HUES48 (cell line): ENCODE data around the gene DAZAP2.
A peak's percentile ranks its signal among the peaks of the same experiment; 100 is the strongest.
"Not testable (repeated sequence)": the region's sequence is repeated elsewhere in the genome, so short reads cannot be mapped to it uniquely, and the experiment has no call there.

Source experiments
- H3K27ac ChIP-seq: one replicate; pipeline ENCODE4 v1.7.0; 2013; ENCODE audit warnings: low read depth, low read length, inconsistent platforms
- H3K27me3 ChIP-seq: 2 replicates; pipeline ENCODE4 v1.6.1; 2013; ENCODE audit warnings: mild to moderate bottlenecking, low read length; ENCODE audit not compliant: control insufficient read depth, insufficient read depth
- H3K36me3 ChIP-seq: 2 replicates; pipeline ENCODE4 v1.6.1; 2013; ENCODE audit warnings: low read length; ENCODE audit not compliant: control insufficient read depth, insufficient read depth
- H3K4me1 ChIP-seq: 2 replicates; pipeline ENCODE4 v1.6.1; 2013; ENCODE audit warnings: mild to moderate bottlenecking, low read length; ENCODE audit not compliant: control insufficient read depth, insufficient read depth
- H3K4me3 ChIP-seq: 2 replicates; pipeline ENCODE4 v1.5.1; 2013; ENCODE audit warnings: mild to moderate bottlenecking, low read depth, low read length
- H3K9ac ChIP-seq: 2 replicates; pipeline ENCODE4 v1.6.1; 2013; ENCODE audit warnings: mild to moderate bottlenecking, low read depth, low read length, moderate library complexity
- H3K9me3 ChIP-seq: 2 replicates; pipeline ENCODE4 v1.6.1; 2013; ENCODE audit warnings: low read length; ENCODE audit not compliant: control insufficient read depth, insufficient read depth

The DAZAP2 gene

DNA sequence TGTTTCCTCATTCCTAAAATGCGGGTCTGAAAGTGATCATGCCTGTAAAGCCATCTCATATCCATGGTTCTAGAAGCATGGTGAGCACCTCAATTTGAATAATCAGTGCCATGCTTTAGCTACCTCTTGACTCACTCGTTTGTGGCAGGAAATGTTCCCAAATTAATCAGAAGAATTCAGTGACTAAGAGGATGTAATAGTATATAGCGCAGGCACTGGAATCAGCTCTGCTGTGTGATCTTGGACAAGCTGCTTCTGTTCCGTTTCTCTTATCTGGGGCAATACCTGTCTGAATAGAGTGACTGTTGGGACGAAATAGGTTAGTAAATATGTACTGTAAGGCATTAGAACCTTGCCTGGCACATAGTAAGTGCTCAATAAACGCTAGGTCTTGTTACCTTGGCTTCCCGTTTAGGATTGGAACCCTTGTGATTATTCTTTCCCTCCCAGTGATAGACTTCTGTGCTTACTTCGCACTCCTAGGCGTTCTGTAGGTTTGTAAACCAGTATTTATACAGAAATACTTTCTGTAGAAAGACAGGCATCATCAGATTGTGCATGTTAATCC is 32.4 kb downstream of the DAZAP2 start:
- no peak overlapping the region for H3K27ac ChIP-seq
- H3K9me3 ChIP-seq = no peaks in the 10 kb centered on the region
- no peak overlapping the region for H3K9ac ChIP-seq
- peaks cover 17% of the 10 kb centered on the region for H3K27me3 ChIP-seq
- no peaks in the 10 kb centered on the region for H3K36me3 ChIP-seq
- H3K4me1 ChIP-seq = peaks cover 3% of the 10 kb centered on the region; the same call in 1 of the 2 replicates
- peak overlapping the region; percentile 69 for H3K4me3 ChIP-seq

DNA sequence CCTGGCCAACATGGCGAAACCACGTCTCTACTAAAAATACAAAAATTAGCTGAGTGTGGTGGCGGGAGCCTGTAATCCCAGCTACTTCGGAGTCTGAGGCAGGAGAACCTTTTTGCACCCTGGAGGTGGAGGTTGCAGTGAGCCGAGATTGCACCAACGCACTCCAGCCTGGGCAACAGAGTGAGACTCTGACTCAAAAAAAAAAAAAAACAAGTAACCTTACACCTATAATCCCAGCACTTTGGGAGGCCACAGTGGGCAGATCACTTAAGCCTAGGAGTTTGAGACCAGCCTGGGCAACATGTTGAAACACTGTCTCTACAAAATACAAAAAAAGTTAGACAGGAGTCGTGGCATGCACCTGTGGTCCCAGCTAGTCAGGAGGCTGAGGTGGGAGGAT is 34.2 kb downstream of the DAZAP2 start:
- not testable (repeated sequence) for H3K36me3 ChIP-seq, H3K9me3 ChIP-seq, H3K9ac ChIP-seq, H3K4me3 ChIP-seq, H3K4me1 ChIP-seq, H3K27ac ChIP-seq
- H3K27me3 ChIP-seq = peaks cover 17% of the 10 kb centered on the region

DNA sequence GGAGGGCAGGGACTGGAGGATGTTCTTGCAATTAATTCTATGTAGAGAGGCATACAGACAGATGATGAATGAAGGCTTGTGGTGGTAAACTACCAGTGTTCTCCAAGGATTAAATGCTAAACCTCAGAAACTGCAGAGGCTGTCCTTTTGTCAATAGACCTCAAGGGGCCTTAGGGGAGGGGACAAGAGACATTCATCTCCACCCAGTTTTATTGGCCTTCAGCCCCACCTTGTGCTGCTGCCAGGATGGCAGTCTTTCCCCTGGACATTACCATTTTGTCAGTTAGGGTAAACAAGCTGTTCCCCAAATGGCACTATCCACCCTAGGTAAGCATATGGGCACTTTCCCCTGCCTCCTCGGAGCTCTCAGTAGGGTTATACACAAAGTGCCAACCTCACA is 36.5 kb downstream of the DAZAP2 start:
- H3K9me3 ChIP-seq = no peaks in the 10 kb centered on the region
- H3K27ac ChIP-seq = no peak overlapping the region
- H3K36me3 ChIP-seq = no peaks in the 10 kb centered on the region
- H3K9ac ChIP-seq = no peak overlapping the region
- H3K4me3 ChIP-seq = no peak overlapping the region
- H3K27me3 ChIP-seq = peaks cover 12% of the 10 kb centered on the region
- peaks cover 3% of the 10 kb centered on the region; the same call in 1 of the 2 replicates for H3K4me1 ChIP-seq

DNA sequence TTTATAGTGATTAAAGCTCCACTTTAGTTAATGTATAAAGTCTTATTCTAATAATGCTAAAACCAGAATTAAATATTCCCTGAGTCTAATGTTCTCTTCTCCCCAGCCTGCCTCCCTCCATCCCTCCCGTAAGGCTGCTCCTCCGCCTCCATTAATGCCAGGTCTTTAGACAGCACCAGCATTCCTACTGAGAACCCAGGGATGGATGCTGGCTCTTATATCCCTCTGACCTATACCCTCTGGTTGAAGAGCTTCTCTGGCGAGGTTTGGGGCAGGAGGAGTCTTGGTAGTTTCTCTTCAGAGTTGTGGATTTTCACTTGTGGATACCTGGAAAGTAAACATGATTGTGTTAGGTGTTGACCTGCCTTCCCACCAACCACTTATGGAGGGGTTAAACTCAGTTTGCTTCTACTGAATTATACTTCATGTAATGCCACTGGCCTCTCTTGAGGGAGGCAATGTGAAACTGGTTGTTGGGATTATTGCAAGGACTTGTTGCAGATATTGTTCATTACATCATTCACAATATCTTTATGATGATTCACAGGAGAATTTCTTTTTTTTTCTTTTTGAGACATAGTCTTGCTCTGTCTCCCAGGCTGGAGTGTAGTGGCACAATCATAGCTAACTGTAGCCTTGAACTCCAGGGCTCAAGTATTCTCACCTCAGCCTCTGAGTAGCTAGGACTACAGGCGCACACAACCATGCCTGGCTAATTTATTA is 42.7 kb downstream of the DAZAP2 start:
- Histone ChIP-seq H3K4me3 (no peak overlapping the region), H3K27ac (no peak overlapping the region), H3K9me3 (no peaks in the 10 kb centered on the region), H3K36me3 (no peaks in the 10 kb centered on the region), H3K4me1 (0 out of 2 replicates have a peak, but pooled peaks cover 7% of the 10 kb centered on the region), H3K9ac (no peak overlapping the region), H3K27me3 (no peaks in the 10 kb centered on the region)

DNA sequence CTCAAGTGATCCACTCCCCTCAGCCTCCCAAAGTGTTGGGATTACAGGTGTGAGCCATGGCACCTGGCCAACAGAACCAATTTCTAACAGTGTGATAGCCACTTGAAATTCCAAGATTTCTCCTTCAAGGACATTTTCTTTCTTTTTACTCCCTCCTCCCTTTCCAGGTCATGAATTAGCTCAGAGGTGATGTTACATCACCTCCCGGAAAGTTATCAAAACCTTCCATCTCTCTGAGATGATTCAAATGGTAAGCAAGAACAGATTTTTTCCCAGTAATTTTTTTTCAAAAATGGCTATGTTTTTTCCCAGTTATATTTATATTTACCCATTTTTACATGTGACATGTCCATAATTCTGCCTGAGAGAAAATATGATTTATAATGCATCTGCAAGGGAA is 47.2 kb downstream of the DAZAP2 start:
- no peak overlapping the region for H3K27ac ChIP-seq
- H3K9me3 ChIP-seq = no peaks in the 10 kb centered on the region
- no peak overlapping the region for H3K9ac ChIP-seq
- H3K36me3 ChIP-seq = no peaks in the 10 kb centered on the region
- H3K27me3 ChIP-seq = no peaks in the 10 kb centered on the region
- no peak overlapping the region for H3K4me3 ChIP-seq
- 0 out of 2 replicates have a peak, but pooled peaks cover 7% of the 10 kb centered on the region for H3K4me1 ChIP-seq

DNA sequence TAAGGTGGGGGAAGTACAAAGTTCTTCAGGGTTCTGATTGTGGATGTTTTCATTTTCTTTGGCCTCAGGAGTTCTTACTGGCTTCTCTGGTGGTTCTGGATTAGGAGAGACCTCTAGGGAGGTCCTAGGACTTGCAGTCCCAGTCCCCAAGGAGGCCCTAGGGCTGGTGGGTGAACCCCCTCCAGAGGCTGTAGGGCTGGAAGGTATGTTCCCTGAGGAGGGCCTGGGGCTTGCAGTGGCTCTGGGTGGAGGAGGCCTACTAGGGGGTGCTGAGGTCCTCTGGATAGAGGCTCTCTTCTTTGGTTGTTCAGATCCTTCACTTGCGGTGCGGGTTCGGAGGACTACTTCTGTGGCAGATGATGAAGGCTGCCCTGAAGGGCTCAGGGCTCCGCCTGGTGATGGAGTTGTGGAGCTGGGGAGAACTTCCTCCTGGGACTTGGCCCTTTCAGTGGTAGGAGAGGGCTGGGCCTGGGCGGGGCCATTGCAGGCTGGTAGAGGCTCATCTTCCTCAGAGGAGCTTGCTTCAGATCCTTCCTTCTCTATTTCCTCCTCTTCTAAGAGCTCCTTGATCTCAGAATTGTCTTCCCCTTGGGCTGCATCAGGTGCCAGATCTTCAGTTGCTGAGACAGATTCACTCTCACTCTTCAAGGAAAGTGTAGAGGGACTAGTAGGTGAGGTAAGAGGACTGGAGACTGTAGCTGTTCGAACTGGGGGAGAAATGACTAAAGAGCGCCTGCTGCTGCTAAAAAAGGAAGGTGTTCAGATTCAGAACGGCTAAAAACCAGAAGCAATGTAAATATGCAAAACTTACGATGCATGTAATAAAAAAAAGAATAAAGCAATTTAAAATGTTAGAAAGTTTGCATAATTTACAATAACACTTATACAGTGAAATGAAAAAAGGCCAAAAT is 53.2 kb downstream of the DAZAP2 start:
- not testable (repeated sequence) for H3K9me3 ChIP-seq, H3K27ac ChIP-seq, H3K36me3 ChIP-seq, H3K9ac ChIP-seq, H3K27me3 ChIP-seq, H3K4me1 ChIP-seq, H3K4me3 ChIP-seq
